Liver (tissue), 9 donors: ENCODE results near the gene COL4A4. TPM values are rescaled to one million over a fixed set of nuclear protein-coding genes. Genes with fewer than 3 reads are reported as not detected.

Experiments
- DNase-seq: peaks from one replicate; pipeline ENCODE4 v3.0.0-alpha.2; 2017; ENCODE audit warnings: low spot score
- H3K27ac ChIP-seq, 2 donors: one replicate each; pipeline ENCODE4 v1.7.0; 2013; ENCODE audit warnings: inconsistent platforms in 2 of 2, low read length in 2 of 2, control low read depth in 1 of 2, low read depth in 1 of 2, mild to moderate bottlenecking in 1 of 2
- H3K27me3 ChIP-seq, 4 donors: one replicate each; pipeline versions ENCODE4 v1.6.1 to v1.7.0; 2013; ENCODE audit warnings: low read length in 3 of 4, inconsistent platforms in 1 of 4, mild to moderate bottlenecking in 1 of 4, moderate library complexity in 1 of 4; ENCODE audit not compliant: control insufficient read depth in 4 of 4, insufficient read depth in 4 of 4
- H3K36me3 ChIP-seq, 4 donors: one replicate each; pipeline versions ENCODE4 v1.6.1 to v1.7.0; 2013; ENCODE audit warnings: low read length in 3 of 4, mild to moderate bottlenecking in 3 of 4, low read depth in 1 of 4, moderate library complexity in 1 of 4; ENCODE audit not compliant: control insufficient read depth in 4 of 4, insufficient read depth in 3 of 4
- H3K4me1 ChIP-seq, 4 donors: one replicate each; pipeline versions ENCODE4 v1.6.1 to v1.7.0; 2013; ENCODE audit warnings: low read length in 3 of 4, mild to moderate bottlenecking in 3 of 4, moderate library complexity in 1 of 4; ENCODE audit not compliant: control insufficient read depth in 4 of 4, insufficient read depth in 4 of 4
- H3K4me3 ChIP-seq, 3 donors: one replicate each; pipeline versions ENCODE4 v1.6.1 to v1.7.0; 2013; ENCODE audit warnings: low read length in 3 of 3, control low read depth in 1 of 3, low read depth in 1 of 3, mild to moderate bottlenecking in 1 of 3
- H3K9ac ChIP-seq, 2 donors: one replicate each; pipeline ENCODE4 v1.7.0; 2013; ENCODE audit warnings: low read length in 2 of 2, mild to moderate bottlenecking in 2 of 2, moderate library complexity in 2 of 2, control low read depth in 1 of 2, low read depth in 1 of 2
- H3K9me3 ChIP-seq, 4 donors: one replicate each; pipeline versions ENCODE4 v1.6.1 to v1.7.0; 2013; ENCODE audit warnings: low read length in 3 of 4; ENCODE audit not compliant: control insufficient read depth in 4 of 4
- ATF3 ChIP-seq: IDR thresholded peaks from 2 replicates; pipeline ENCODE4 v1.6.1; 2016; ENCODE audit warnings: antibody characterized with exemption
- CTCF ChIP-seq: fragments of 150-350 bp; IDR thresholded peaks from 2 replicates; pipeline ENCODE4 v1.5.1; 2017; ENCODE audit warnings: improper control_type of control experiment, low read depth, low read length; ENCODE audit not compliant: missing input control
- EGR1 ChIP-seq, 2 donors: IDR thresholded peaks; 2 replicates each; pipeline ENCODE4 v1.6.1; 2016 to 2018; ENCODE audit warnings: antibody characterized with exemption in 2 of 2, low read depth in 2 of 2
- FOXA1 ChIP-seq: IDR thresholded peaks from 2 replicates; pipeline ENCODE4 v1.6.1; 2016; ENCODE audit warnings: antibody characterized with exemption
- FOXA2 ChIP-seq: IDR thresholded peaks from 2 replicates; pipeline ENCODE4 v1.6.1; 2016; ENCODE audit warnings: antibody characterized with exemption
- GABPA ChIP-seq, 2 donors: IDR thresholded peaks in 1 of 2; conservative IDR thresholded peaks in 1 of 2; 2 replicates each; pipeline ENCODE4 v1.6.1; 2016; ENCODE audit warnings: antibody characterized with exemption in 2 of 2, mild to moderate bottlenecking in 1 of 2, moderate library complexity in 1 of 2
- HNF4A ChIP-seq, 2 donors: conservative IDR thresholded peaks; 2 replicates each; pipeline ENCODE4 v1.6.1; 2016; ENCODE audit warnings: antibody characterized with exemption in 2 of 2, mild to moderate bottlenecking in 2 of 2
- HNF4G ChIP-seq: IDR thresholded peaks from 2 replicates; pipeline ENCODE4 v1.6.1; 2016; ENCODE audit warnings: antibody characterized with exemption
- JUND ChIP-seq, 2 donors: IDR thresholded peaks; 2 replicates each; pipeline ENCODE4 v1.6.1; 2016; ENCODE audit warnings: antibody characterized with exemption in 2 of 2
- MAX ChIP-seq: IDR thresholded peaks from 2 replicates; pipeline ENCODE4 v1.6.1; 2016; ENCODE audit warnings: antibody characterized with exemption
- NR2F2 ChIP-seq: IDR thresholded peaks from 2 replicates; pipeline ENCODE4 v1.6.1; 2016; ENCODE audit warnings: antibody characterized with exemption
- RAD21 ChIP-seq, 2 donors: IDR thresholded peaks; 2 replicates each; pipeline ENCODE4 v1.6.1; 2016; ENCODE audit warnings: antibody characterized with exemption in 2 of 2, mild to moderate bottlenecking in 2 of 2
- RXRA ChIP-seq, 2 donors: IDR thresholded peaks; 2 replicates each; pipeline ENCODE4 v1.6.1; 2017 to 2018; ENCODE audit warnings: antibody characterized with exemption in 2 of 2, mild to moderate bottlenecking in 1 of 2
- SP1 ChIP-seq: IDR thresholded peaks from 2 replicates; pipeline ENCODE4 v1.6.1; 2018; ENCODE audit warnings: antibody characterized with exemption, mild to moderate bottlenecking
- TAF1 ChIP-seq: conservative IDR thresholded peaks from 2 replicates; pipeline ENCODE4 v1.6.1; 2016; ENCODE audit warnings: antibody characterized with exemption, mild to moderate bottlenecking
- YY1 ChIP-seq: IDR thresholded peaks from 2 replicates; pipeline ENCODE4 v1.6.1; 2016; ENCODE audit warnings: antibody characterized with exemption, mild to moderate bottlenecking
- WGBS: extraction: QIAGEN DNeasy Blood & Tissue Kit; methylation state at CpG from one replicate; pipeline ENCODE4 v1.1.7; 2013; 5-methylcytosine and 5-hydroxymethylcytosine counted together
- polyA plus RNA-seq, 2 donors: library from polyadenylated mRNA; stranded (reverse) in 1 of 2; unstranded in 1 of 2; fragments of 200-250 nt in 1 of 2; fragments of >200 nt in 1 of 2; fragmentation: Nextera tagmentation in 1 of 2; extraction: Ambion mirVana in 1 of 2; gene quantifications; one replicate each; pipeline versions ENCODE4 v1.2.1 to v1.2.3, GENCODE V29; 2013 to 2015
- total RNA-seq, 2 donors: library from RNA; depleted of rRNA; stranded (reverse); fragments of >200 nt; gene quantifications; one replicate each; pipeline ENCODE4 v1.2.3, GENCODE V29; 2014
- donor health status: healthy.
- donor health status: healthy.
- donor health status: healthy.
- donor health status: healthy.
- donor health status: healthy.

Gene COL4A4
- total and polyA plus RNA-seq, 4 donors: 0.14 to 3.8 (median 0.82) TPM

- H3K9ac ChIP-seq: no peak overlapping the region
- no peak overlapping the region for H3K27ac ChIP-seq
- 76% methylated on average over 2 of the region's 2 CpGs for WGBS
- no peak for DNase-seq
- H3K36me3 ChIP-seq: no peaks in the 10 kb centered on the region
- no peaks in the 10 kb centered on the region for H3K4me1 ChIP-seq
- no peaks in the 10 kb centered on the region for H3K27me3 ChIP-seq
- no peaks in the 10 kb centered on the region for H3K9me3 ChIP-seq
- H3K4me3 ChIP-seq: no peak overlapping the region
- TF ChIP-seq EGR1 (IDR thresholded peaks at IDR 0.05; ENCODE audit: low read depth in 2 of 2) (no peak), ATF3 (no peak), TAF1 (no peak), NR2F2 (no peak), SP1 (no peak), MAX (no peak), HNF4G (no peak), RXRA (IDR thresholded peaks at IDR 0.05) (no peak), RAD21 (IDR thresholded peaks at IDR 0.05) (no peak)
These were observed 143.6 kb downstream of the COL4A4 start for GRCh38 chr2:227020416-227020815.

- Histone ChIP-seq H3K9me3 (no peaks in the 10 kb centered on the region), H3K27ac (no peak overlapping the region), H3K4me1 (no peaks in the 10 kb centered on the region), H3K4me3 (no peak overlapping the region), H3K9ac (no peak overlapping the region), H3K27me3 (no peaks in the 10 kb centered on the region), H3K36me3 (no peaks in the 10 kb centered on the region)
- no peak for DNase-seq
- WGBS: 69% methylated on average over 4 of the region's 4 CpGs
- TF ChIP-seq NR2F2: no peak
- no peak for TF ChIP-seq YY1
- TF ChIP-seq ATF3: no peak
- no peak for TF ChIP-seq EGR1 (IDR thresholded peaks at IDR 0.05; ENCODE audit: low read depth in 2 of 2)
- TF ChIP-seq HNF4G: no peak
- no peak for TF ChIP-seq FOXA2
- no peak for TF ChIP-seq JUND (IDR thresholded peaks at IDR 0.05)
- TF ChIP-seq TAF1: no peak
- TF ChIP-seq FOXA1: no peak
- TF ChIP-seq HNF4A (conservative IDR thresholded peaks at IDR 0.05): no peak
- TF ChIP-seq RXRA (IDR thresholded peaks at IDR 0.05): no peak
- no peak for TF ChIP-seq SP1
- no peak for TF ChIP-seq MAX
- no peak for TF ChIP-seq GABPA (IDR thresholded peaks at IDR 0.05 in 1 of 2, conservative IDR thresholded peaks at IDR 0.05 in 1 of 2)
- TF ChIP-seq CTCF: no peak
These were observed 147.1 kb downstream of the COL4A4 start for GRCh38 chr2:227016894-227017293.

GRCh38 chr2:227013881-227014280, 150.1 kb downstream of the COL4A4 start:
- no peaks in the 10 kb centered on the region for H3K4me1 ChIP-seq
- no peaks in the 10 kb centered on the region for H3K27me3 ChIP-seq
- no peaks in the 10 kb centered on the region for H3K9me3 ChIP-seq
- DNase-seq: no peak
- WGBS: 85% methylated on average over 8 of the region's 8 CpGs
- TF ChIP-seq HNF4A (conservative IDR thresholded peaks at IDR 0.05) (no peak), FOXA1 (no peak), ATF3 (no peak)
- no peak overlapping the region for H3K4me3 ChIP-seq
- no peaks in the 10 kb centered on the region for H3K36me3 ChIP-seq
- no peak overlapping the region for H3K27ac ChIP-seq
- H3K9ac ChIP-seq: no peak overlapping the region
